ENCODE measurements around the gene MT1X. TPM values are rescaled to one million over a fixed set of nuclear protein-coding genes. Genes with fewer than 3 reads are reported as not detected.

Gene MT1X
- total RNA-seq, 1 experiment from 2014 or later, result 18.9 TPM

- H2AFZ ChIP-seq, result no peak overlapping the region
- DNase-seq, result no peak
These were observed 28.0 kb downstream of the MT1X start for GRCh38 chr16:56710181-56710737.

GRCh38 chr16:56711862-56712261, 29.6 kb downstream of the MT1X start:
- no peaks in the 10 kb centered on the region for H4K20me1 ChIP-seq (ENCODE audit: insufficient read depth)
- intact Hi-C loops (cut with micrococcal nuclease; ENCODE audit: unreplicated experiment), result no loop called here
- H3K36me3 ChIP-seq (ENCODE audit: low read depth), result no peaks in the 10 kb centered on the region
- no TSS peak for BruUV-seq (replicated peaks)
- ChIA-PET POLR2A (ENCODE audit: unreplicated experiment) (interaction anchor here (0.7 kb wide), 1 partner anchor 10 kb away, joined by 3 read pairs; no protein-coding TSS in a partner anchor), CTCF (interaction anchor here (0.7 kb wide), 2 partner anchors 375 to 510 kb away, joined by 4 read pairs; no protein-coding TSS in a partner anchor)
- no peaks in the 10 kb centered on the region for H3K27me3 ChIP-seq (ENCODE audit: insufficient read depth, low read depth)
- no peak overlapping the region for H3K4me3 ChIP-seq
- no peaks in the 10 kb centered on the region for H3F3A ChIP-seq (ENCODE audit: insufficient read depth, low read depth)
- H3K79me2 ChIP-seq (ENCODE audit: low read depth), result no peaks in the 10 kb centered on the region
- H3K4me1 ChIP-seq (replicated peaks; ENCODE audit: insufficient read depth), result no peaks in the 10 kb centered on the region
- no peak overlapping the region for H3K27ac ChIP-seq
- H2AFZ ChIP-seq, result no peak overlapping the region
- DNase-seq, result no peak
- TF ChIP-seq EZH2 (IDR thresholded peaks at IDR 0.05; ENCODE audit: low read depth), result no peak
- TF ChIP-seq, protein P1, sequence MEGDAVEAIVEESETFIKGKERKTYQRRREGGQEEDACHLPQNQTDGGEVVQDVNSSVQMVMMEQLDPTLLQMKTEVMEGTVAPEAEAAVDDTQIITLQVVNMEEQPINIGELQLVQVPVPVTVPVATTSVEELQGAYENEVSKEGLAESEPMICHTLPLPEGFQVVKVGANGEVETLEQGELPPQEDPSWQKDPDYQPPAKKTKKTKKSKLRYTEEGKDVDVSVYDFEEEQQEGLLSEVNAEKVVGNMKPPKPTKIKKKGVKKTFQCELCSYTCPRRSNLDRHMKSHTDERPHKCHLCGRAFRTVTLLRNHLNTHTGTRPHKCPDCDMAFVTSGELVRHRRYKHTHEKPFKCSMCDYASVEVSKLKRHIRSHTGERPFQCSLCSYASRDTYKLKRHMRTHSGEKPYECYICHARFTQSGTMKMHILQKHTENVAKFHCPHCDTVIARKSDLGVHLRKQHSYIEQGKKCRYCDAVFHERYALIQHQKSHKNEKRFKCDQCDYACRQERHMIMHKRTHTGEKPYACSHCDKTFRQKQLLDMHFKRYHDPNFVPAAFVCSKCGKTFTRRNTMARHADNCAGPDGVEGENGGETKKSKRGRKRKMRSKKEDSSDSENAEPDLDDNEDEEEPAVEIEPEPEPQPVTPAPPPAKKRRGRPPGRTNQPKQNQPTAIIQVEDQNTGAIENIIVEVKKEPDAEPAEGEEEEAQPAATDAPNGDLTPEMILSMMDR (conservative IDR thresholded peaks at IDR 0.05), result no peak
- H3K4me2 ChIP-seq, result no peak overlapping the region
- H3K9me2 ChIP-seq (ENCODE audit: insufficient read depth), result no peaks in the 10 kb centered on the region
- H3K9me3 ChIP-seq (ENCODE audit: insufficient read depth, low read depth), result no peaks in the 10 kb centered on the region

More at GRCh38 chr16:56710181-56710737, 28.0 kb downstream of the MT1X start:
- H3K4me3 ChIP-seq, result no peak overlapping the region
- TF ChIP-seq, protein P1 (conservative IDR thresholded peaks at IDR 0.05), result no peak
- TF ChIP-seq EZH2 (IDR thresholded peaks at IDR 0.05; ENCODE audit: low read depth), result no peak
- H3K36me3 ChIP-seq (ENCODE audit: low read depth), result no peaks in the 10 kb centered on the region
- H3F3A ChIP-seq (ENCODE audit: insufficient read depth, low read depth), result no peaks in the 10 kb centered on the region
- H3K27me3 ChIP-seq (ENCODE audit: insufficient read depth, low read depth), result no peaks in the 10 kb centered on the region
- H3K4me1 ChIP-seq (replicated peaks; ENCODE audit: insufficient read depth), result no peaks in the 10 kb centered on the region
- CTCF ChIA-PET, result no interaction called here
- BruUV-seq (replicated peaks), result no TSS peak
- H3K9me2 ChIP-seq (ENCODE audit: insufficient read depth), result no peaks in the 10 kb centered on the region
- POLR2A ChIA-PET (ENCODE audit: unreplicated experiment), result no interaction called here
- intact Hi-C loops (cut with micrococcal nuclease; ENCODE audit: unreplicated experiment), result no loop called here
- H4K20me1 ChIP-seq (ENCODE audit: insufficient read depth), result no peaks in the 10 kb centered on the region
- H3K79me2 ChIP-seq (ENCODE audit: low read depth), result no peaks in the 10 kb centered on the region
- H3K27ac ChIP-seq, result no peak overlapping the region
- no peaks in the 10 kb centered on the region for H3K9me3 ChIP-seq (ENCODE audit: insufficient read depth, low read depth)
- no peak overlapping the region for H3K4me2 ChIP-seq

- H3K27me3 ChIP-seq (ENCODE audit: insufficient read depth, low read depth), result no peaks in the 10 kb centered on the region
- H3F3A ChIP-seq (ENCODE audit: insufficient read depth, low read depth), result no peaks in the 10 kb centered on the region
- no peaks in the 10 kb centered on the region for H3K79me2 ChIP-seq (ENCODE audit: low read depth)
- ChIA-PET CTCF (no interaction called here), POLR2A (ENCODE audit: unreplicated experiment) (no interaction called here)
- H3K4me2 ChIP-seq, result no peak overlapping the region
- no peak for TF ChIP-seq EZH2 (IDR thresholded peaks at IDR 0.05; ENCODE audit: low read depth)
- TF ChIP-seq, protein P1 (conservative IDR thresholded peaks at IDR 0.05), result no peak
- intact Hi-C loops (cut with micrococcal nuclease; ENCODE audit: unreplicated experiment), result no loop called here
- H3K4me3 ChIP-seq, result no peak overlapping the region
- no peaks in the 10 kb centered on the region; the same call in 1 of the 2 replicates for H3K9me2 ChIP-seq (ENCODE audit: insufficient read depth)
- no TSS peak for BruUV-seq (replicated peaks)
- H2AFZ ChIP-seq, result no peak overlapping the region
- H3K36me3 ChIP-seq (ENCODE audit: low read depth), result no peaks in the 10 kb centered on the region
- H3K9me3 ChIP-seq (ENCODE audit: insufficient read depth, low read depth), result no peaks in the 10 kb centered on the region
- H3K4me1 ChIP-seq (replicated peaks; ENCODE audit: insufficient read depth), result no peaks in the 10 kb centered on the region
- no peak overlapping the region for H3K27ac ChIP-seq
- DNase-seq, result no peak
- no peaks in the 10 kb centered on the region for H4K20me1 ChIP-seq (ENCODE audit: insufficient read depth)
These were observed 31.5 kb downstream of the MT1X start for GRCh38 chr16:56713794-56714193.
